Vagina (tissue), 2 donors: ENCODE measurements around the gene SCAI. TPM values are rescaled to one million over a fixed set of nuclear protein-coding genes. Genes with fewer than 3 reads are reported as not detected.

Experiments
- DNase-seq, 2 donors: peaks; one replicate each; pipeline ENCODE4 v3.0.0-alpha.2; 2017; ENCODE audit errors: extremely low spot score in 2 of 2
- H3K27ac ChIP-seq: fragments of 200-600 bp; sonication (generic); one replicate; pipeline ENCODE4 v1.5.1; 2019
- H3K27me3 ChIP-seq: fragments of 200-600 bp; sonication (generic); one replicate; pipeline ENCODE4 v1.5.1; 2019
- H3K36me3 ChIP-seq, 2 donors: fragments of 200-600 bp; sonication (generic); one replicate each; pipeline ENCODE4 v1.5.1; 2017 to 2019
- H3K4me1 ChIP-seq: fragments of 200-600 bp; sonication (generic); one replicate; pipeline ENCODE4 v1.5.1; 2019
- H3K4me3 ChIP-seq, 2 donors: fragments of 200-600 bp; sonication (generic); 1 replicate in 1 of 2; 2 replicates in 1 of 2; pipeline ENCODE4 v1.5.1; 2016 to 2019
- H3K9me3 ChIP-seq: fragments of 200-600 bp; sonication (generic); one replicate; pipeline ENCODE4 v1.5.1; 2019
- CTCF ChIP-seq, 3 experiments: fragments of 450-650 bp in 2 of 3; fragments of 200-600 bp in 1 of 3; sonication (generic) in 1 of 3; IDR thresholded peaks; one replicate each; pipeline ENCODE4 v1.5.1; 2017 to 2019; ENCODE audit warnings: antibody characterized with exemption in 3 of 3, mild to moderate bottlenecking in 2 of 3, moderate library complexity in 2 of 3
- POLR2A ChIP-seq, 2 donors: fragments of 450-650 bp; IDR thresholded peaks; one replicate each; pipeline ENCODE4 v1.6.1; 2017; ENCODE audit warnings: antibody characterized with exemption in 2 of 2, mild to moderate bottlenecking in 2 of 2, moderate library complexity in 2 of 2
- POLR2AphosphoS5 ChIP-seq, 2 donors: sonication (generic); formaldehyde crosslinking; IDR thresholded peaks; one replicate each; pipeline ENCODE4 v1.9.0; 2017; ENCODE audit warnings: antibody characterized with exemption in 2 of 2, mild to moderate bottlenecking in 2 of 2, low read depth in 1 of 2; ENCODE audit not compliant: insufficient read depth in 1 of 2
- intact Hi-C: fragments of 100-400 bp; cut with DNase I; formaldehyde crosslinking; loops from one replicate; pipeline ENCODE4 v1.15.1; 2023
- total RNA-seq: library from RNA; depleted of rRNA; stranded (reverse); fragments of >200 nt; gene quantifications from one replicate; pipeline ENCODE4 v1.2.3, GENCODE V29; 2016

The SCAI gene
- total RNA-seq, 1 donor from 2014 or later, result 15.7 TPM

GRCh38 chr9:125049212-125050049, 93.9 kb downstream of the SCAI start:
- no peak for DNase-seq
- Histone ChIP-seq H3K4me1 (no peaks in the 10 kb centered on the region), H3K4me3 (no peak overlapping the region), H3K9me3 (no peaks in the 10 kb centered on the region), H3K36me3 (no peaks in the 10 kb centered on the region), H3K27me3 (no peaks in the 10 kb centered on the region), H3K27ac (no peak overlapping the region)
- TF ChIP-seq POLR2A (IDR thresholded peaks at IDR 0.05) (no peak), POLR2AphosphoS5 (IDR thresholded peaks at IDR 0.05; ENCODE audit: insufficient read depth in 1 of 2, low read depth in 1 of 2) (no peak), CTCF (IDR thresholded peaks at IDR 0.05) (no peak)
- intact Hi-C loops, result no loop called here

- Histone ChIP-seq H3K27ac (no peak overlapping the region), H3K4me1 (no peaks in the 10 kb centered on the region), H3K4me3 (no peak overlapping the region), H3K36me3 (no peaks in the 10 kb centered on the region), H3K27me3 (no peaks in the 10 kb centered on the region), H3K9me3 (no peaks in the 10 kb centered on the region)
- intact Hi-C loops, result no loop called here
- TF ChIP-seq CTCF (IDR thresholded peaks at IDR 0.05) (no peak), POLR2AphosphoS5 (IDR thresholded peaks at IDR 0.05; ENCODE audit: insufficient read depth in 1 of 2, low read depth in 1 of 2) (no peak), POLR2A (IDR thresholded peaks at IDR 0.05) (no peak)
- no peak for DNase-seq
Observed at GRCh38 chr9:125043631-125044030, 99.7 kb downstream of the SCAI start.

- H3K36me3 ChIP-seq, result no peaks in the 10 kb centered on the region
- H3K4me3 ChIP-seq, result no peak overlapping the region
- no peaks in the 10 kb centered on the region for H3K9me3 ChIP-seq
- H3K4me1 ChIP-seq, result no peaks in the 10 kb centered on the region
- intact Hi-C loops, result no loop called here
- no peaks in the 10 kb centered on the region for H3K27me3 ChIP-seq
- DNase-seq, result no peak
- TF ChIP-seq CTCF (IDR thresholded peaks at IDR 0.05) (no peak), POLR2A (IDR thresholded peaks at IDR 0.05) (no peak), POLR2AphosphoS5 (IDR thresholded peaks at IDR 0.05; ENCODE audit: insufficient read depth in 1 of 2, low read depth in 1 of 2) (no peak)
- no peak overlapping the region for H3K27ac ChIP-seq
Observed at GRCh38 chr9:125043148-125043547, 100.2 kb downstream of the SCAI start.

GRCh38 chr9:125038166-125038565, 105.2 kb downstream of the SCAI start:
- Histone ChIP-seq H3K9me3 (no peaks in the 10 kb centered on the region), H3K36me3 (no peaks in the 10 kb centered on the region), H3K27me3 (no peaks in the 10 kb centered on the region), H3K4me1 (no peaks in the 10 kb centered on the region), H3K27ac (no peak overlapping the region), H3K4me3 (no peak overlapping the region)
- TF ChIP-seq POLR2AphosphoS5 (IDR thresholded peaks at IDR 0.05; ENCODE audit: insufficient read depth in 1 of 2, low read depth in 1 of 2), result no peak
- no peak for TF ChIP-seq CTCF (IDR thresholded peaks at IDR 0.05)
- TF ChIP-seq POLR2A (IDR thresholded peaks at IDR 0.05), result no peak
- no peak for DNase-seq
- intact Hi-C loops, result no loop called here

- H3K36me3 ChIP-seq, result peaks cover 0 to 5% of the 10 kb centered on the region in 2 donors
Observed at GRCh38 chr9:125028041-125028440, 115.3 kb downstream of the SCAI start.

More at GRCh38 chr9:125028041-125028440, 115.3 kb downstream of the SCAI start:
- Histone ChIP-seq H3K4me3 (no peak overlapping the region), H3K27me3 (no peaks in the 10 kb centered on the region), H3K4me1 (no peaks in the 10 kb centered on the region), H3K27ac (no peak overlapping the region), H3K9me3 (no peaks in the 10 kb centered on the region)
- DNase-seq, result no peak
- intact Hi-C loops, result no loop called here
- no peak for TF ChIP-seq POLR2AphosphoS5 (IDR thresholded peaks at IDR 0.05; ENCODE audit: insufficient read depth in 1 of 2, low read depth in 1 of 2)
- TF ChIP-seq POLR2A (IDR thresholded peaks at IDR 0.05), result no peak
- TF ChIP-seq CTCF (IDR thresholded peaks at IDR 0.05), result no peak
